Peyer's patch (tissue), 4 donors: ENCODE data around the gene CSGALNACT2.

Experiments used
- POLR2A ChIP-seq, 2 donors: fragments of 450-650 bp; IDR thresholded peaks; one replicate each; pipeline ENCODE4 v1.5.1; 2017; ENCODE audit warnings: antibody characterized with exemption in 2 of 2, mild to moderate bottlenecking in 2 of 2, moderate library complexity in 2 of 2
- TF ChIP-seq, protein P1 (sequence below), 6 experiments: fragments of 450-650 bp in 4 of 6; fragments of 200-600 bp in 2 of 6; sonication (generic) in 1 of 6; IDR thresholded peaks; one replicate each; pipeline ENCODE4 v1.5.1; 2017 to 2019; ENCODE audit warnings: antibody characterized with exemption in 6 of 6, mild to moderate bottlenecking in 3 of 6, moderate library complexity in 1 of 6

DNA sequence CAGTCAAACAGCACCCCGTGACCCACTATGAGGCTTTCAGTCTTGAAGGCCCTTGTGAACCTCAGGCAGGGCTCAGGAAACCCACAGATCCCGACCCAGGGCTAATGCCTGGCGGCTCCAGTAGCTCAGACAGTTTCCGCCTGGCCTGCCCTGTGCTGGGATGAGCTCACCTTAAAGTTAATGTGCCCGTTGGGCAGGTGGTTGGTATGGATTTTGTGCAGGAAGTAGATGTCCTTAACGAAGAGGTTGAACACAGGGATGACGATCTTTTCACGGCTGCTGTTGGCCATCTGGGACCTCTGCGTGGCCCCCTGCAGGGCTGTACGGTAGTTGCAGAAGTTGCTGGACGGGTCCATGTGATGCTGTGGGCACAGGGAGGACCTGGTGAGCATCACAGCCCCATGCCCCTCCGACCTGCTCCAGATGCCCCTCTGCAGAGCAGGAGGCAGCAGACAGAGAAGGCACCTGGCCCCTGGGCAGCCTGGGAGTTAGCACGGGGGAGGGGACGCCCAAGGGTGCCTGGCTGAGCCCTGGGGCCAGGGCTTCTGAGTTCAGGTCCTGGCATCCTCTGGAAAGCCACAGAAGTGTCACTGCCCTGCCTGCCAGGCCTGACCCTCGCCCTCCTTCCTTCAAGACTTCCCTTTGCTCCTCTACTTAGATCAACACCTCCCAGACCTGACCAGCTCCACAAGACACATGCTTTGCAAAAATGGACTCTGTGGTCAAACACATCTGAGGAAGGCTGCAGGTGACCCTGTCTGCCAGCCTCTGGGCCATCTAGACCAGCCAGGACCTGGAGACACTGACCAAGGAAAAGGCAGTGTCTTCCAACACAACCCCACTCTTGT is 59.8 kb downstream of the CSGALNACT2 start:
- TF ChIP-seq, protein P1, sequence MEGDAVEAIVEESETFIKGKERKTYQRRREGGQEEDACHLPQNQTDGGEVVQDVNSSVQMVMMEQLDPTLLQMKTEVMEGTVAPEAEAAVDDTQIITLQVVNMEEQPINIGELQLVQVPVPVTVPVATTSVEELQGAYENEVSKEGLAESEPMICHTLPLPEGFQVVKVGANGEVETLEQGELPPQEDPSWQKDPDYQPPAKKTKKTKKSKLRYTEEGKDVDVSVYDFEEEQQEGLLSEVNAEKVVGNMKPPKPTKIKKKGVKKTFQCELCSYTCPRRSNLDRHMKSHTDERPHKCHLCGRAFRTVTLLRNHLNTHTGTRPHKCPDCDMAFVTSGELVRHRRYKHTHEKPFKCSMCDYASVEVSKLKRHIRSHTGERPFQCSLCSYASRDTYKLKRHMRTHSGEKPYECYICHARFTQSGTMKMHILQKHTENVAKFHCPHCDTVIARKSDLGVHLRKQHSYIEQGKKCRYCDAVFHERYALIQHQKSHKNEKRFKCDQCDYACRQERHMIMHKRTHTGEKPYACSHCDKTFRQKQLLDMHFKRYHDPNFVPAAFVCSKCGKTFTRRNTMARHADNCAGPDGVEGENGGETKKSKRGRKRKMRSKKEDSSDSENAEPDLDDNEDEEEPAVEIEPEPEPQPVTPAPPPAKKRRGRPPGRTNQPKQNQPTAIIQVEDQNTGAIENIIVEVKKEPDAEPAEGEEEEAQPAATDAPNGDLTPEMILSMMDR (IDR thresholded peaks at IDR 0.05) = peak in 1 of 6 experiments; percentile 22
- no peak for TF ChIP-seq POLR2A (IDR thresholded peaks at IDR 0.05)
